H1 (cell line): Measurements from ENCODE around the gene ESYT1. TPM values are rescaled to one million over a fixed set of nuclear protein-coding genes. Genes with fewer than 3 reads are reported as not detected.

ENCODE experiments used
- CTBP2 ChIP-seq: IDR thresholded peaks from 2 replicates; pipeline ENCODE4 v1.7.0; 2011; ENCODE audit warnings: borderline replicate concordance, mild to moderate bottlenecking, moderate library complexity, mixed read lengths, low read length; ENCODE audit not compliant: insufficient read depth, insufficient read length
- SIN3A ChIP-seq, 2 experiments: IDR thresholded peaks in 1 of 2; conservative IDR thresholded peaks in 1 of 2; 2 replicates each; pipeline ENCODE4 v1.6.1; 2011 to 2012; ENCODE audit warnings: low read length in 2 of 2, improper control_type of control experiment in 1 of 2, low read depth in 1 of 2, mild to moderate bottlenecking in 1 of 2
- SP2 ChIP-seq: IDR thresholded peaks from 2 replicates; pipeline ENCODE4 v1.6.1; 2012; ENCODE audit warnings: mild to moderate bottlenecking, low read length, inconsistent platforms
- polyA plus RNA-seq, 7 experiments: library from polyadenylated mRNA; depleted of rRNA in 3 of 7; stranded (reverse) in 5 of 7; unstranded in 2 of 7; fragments of >200 nt in 5 of 7; fragments of 200-250 nt in 2 of 7; gene quantifications; 1 replicate in 5 of 7; 2 replicates in 1 of 7; 4 replicates in 1 of 7; pipeline versions ENCODE4 v1.2.1 to v1.2.3, GENCODE V29; 2011 to 2013; ENCODE audit warnings: missing spikeins in 2 of 7, mixed read lengths in 2 of 7
- total RNA-seq: library from RNA; stranded (reverse); fragmentation: NEBNext Ultra II Directional; extraction: Animal tissue kit (Norgen Biotek cat#: 25700); gene quantifications from 2 replicates; pipeline ENCODE4 v1.2.1, GENCODE V29; 2021
- TF ChIP-seq, protein P1 (sequence below): IDR thresholded peaks from 2 replicates; pipeline ENCODE4 v1.6.1; 2011; ENCODE audit warnings: low read length, improper control_type of control experiment

The ESYT1 gene
- total and polyA plus RNA-seq, 2 of the 8 experiments (the other 6 are each of a cell fraction or from before 2014, with no cell fraction given): 86.9 to 165 TPM

DNA sequence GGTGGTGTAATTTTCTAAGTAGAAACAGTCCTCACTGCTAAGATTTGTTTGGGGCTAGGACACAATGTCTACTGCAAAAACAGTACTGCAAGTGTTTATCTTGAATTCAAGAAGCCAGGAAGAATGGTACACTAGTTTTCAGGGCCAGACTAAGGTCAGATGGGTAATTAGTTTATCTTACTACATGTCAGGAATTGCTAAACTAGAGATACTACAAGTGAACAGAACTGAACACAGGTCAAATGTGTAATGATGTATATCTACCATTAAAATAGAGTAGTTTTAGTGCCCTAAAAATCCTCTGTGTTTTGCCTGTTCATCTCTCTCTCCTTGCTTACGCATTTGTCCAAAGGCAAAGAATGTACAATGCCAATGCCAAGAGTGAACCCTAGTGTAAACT is 14.0 kb upstream of the ESYT1 start (continued):
- TF ChIP-seq, protein P1, sequence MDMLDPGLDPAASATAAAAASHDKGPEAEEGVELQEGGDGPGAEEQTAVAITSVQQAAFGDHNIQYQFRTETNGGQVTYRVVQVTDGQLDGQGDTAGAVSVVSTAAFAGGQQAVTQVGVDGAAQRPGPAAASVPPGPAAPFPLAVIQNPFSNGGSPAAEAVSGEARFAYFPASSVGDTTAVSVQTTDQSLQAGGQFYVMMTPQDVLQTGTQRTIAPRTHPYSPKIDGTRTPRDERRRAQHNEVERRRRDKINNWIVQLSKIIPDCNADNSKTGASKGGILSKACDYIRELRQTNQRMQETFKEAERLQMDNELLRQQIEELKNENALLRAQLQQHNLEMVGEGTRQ: no peak
- TF ChIP-seq SIN3A (conservative IDR thresholded peaks at IDR 0.05 in 1 of 2, IDR thresholded peaks at IDR 0.05 in 1 of 2; ENCODE audit: low read depth in 1 of 2, low read length in 2 of 2) (no peak), CTBP2 (no peak), SP2 (no peak)
- TF ChIP-seq, all 59 proteins: peak for 0
